SK-N-SH (cell line): ENCODE measurements around the gene CD22. TPM values are rescaled to one million over a fixed set of nuclear protein-coding genes. Genes with fewer than 3 reads are reported as not detected.

ENCODE experiments used
- CTCF ChIA-PET: fragments of 300-600, 350-600 bp; formaldehyde crosslinking; extraction: SDS; loops from one replicate; lab custom pipeline; 2021; lab: Yijun Ruan, JAX
- POLR2A ChIA-PET: fragments of 350-600 bp; sonication (Branson Sonifier 250); formaldehyde crosslinking; extraction: SDS; loops from one replicate; lab custom pipeline; 2020; ENCODE audit warnings: antibody characterized with exemption, inconsistent platforms; lab: Yijun Ruan, JAX
- DNase-seq: peaks from one replicate; pipeline ENCODE4 v3.0.0; 2012
- H2AFZ ChIP-seq: fragments of 200-600 bp; sonication (generic); 2 replicates; pipeline ENCODE4 v1.8.1; 2016; ENCODE audit warnings: antibody characterized with exemption, mild to moderate bottlenecking, low read depth
- H3F3A ChIP-seq: fragments of 200-600 bp; sonication (generic); replicated peaks from 2 replicates; pipeline ENCODE3; 2016; ENCODE audit warnings: antibody characterized with exemption, mild to moderate bottlenecking; ENCODE audit not compliant: insufficient read depth
- H3K27ac ChIP-seq, 2 experiments: fragments of 200-500 bp in 1 of 2; fragments of 200-600 bp in 1 of 2; sonication (Bioruptor generic) in 1 of 2; sonication (generic), shearing (Covaris generic) in 1 of 2; 2 replicates each; pipeline versions ENCODE4 v1.5.1 to v1.6.1; 2014 to 2016; ENCODE audit warnings: low read depth in 2 of 2, inconsistent platforms in 1 of 2, low read length in 1 of 2, mild to moderate bottlenecking in 1 of 2, mixed read lengths in 1 of 2
- H3K27me3 ChIP-seq: fragments of 200-600 bp; sonication (generic), shearing (Covaris generic); 2 replicates; pipeline ENCODE4 v1.6.1; 2016; ENCODE audit warnings: mixed run types; ENCODE audit not compliant: insufficient read depth
- H3K36me3 ChIP-seq, 2 experiments: fragments of 200-500 bp in 1 of 2; fragments of 200-600 bp in 1 of 2; sonication (Bioruptor generic) in 1 of 2; sonication (generic) in 1 of 2; replicated peaks in 1 of 2; 2 replicates each; pipeline versions ENCODE3 to v1.5.1; 2014 to 2016; ENCODE audit warnings: low read length in 1 of 2, mild to moderate bottlenecking in 1 of 2; ENCODE audit not compliant: insufficient read depth in 2 of 2, control insufficient read depth in 1 of 2
- H3K4me1 ChIP-seq, 2 experiments: fragments of 200-500 bp in 1 of 2; fragments of 200-600 bp in 1 of 2; sonication (Bioruptor generic) in 1 of 2; sonication (generic), shearing (Covaris generic) in 1 of 2; 2 replicates each; pipeline versions ENCODE4 v1.5.1 to v1.6.1; 2014 to 2016; ENCODE audit warnings: low read depth in 1 of 2, low read length in 1 of 2, mixed run types in 1 of 2; ENCODE audit not compliant: insufficient read depth in 2 of 2, control insufficient read depth in 1 of 2
- H3K4me2 ChIP-seq: fragments of 200-600 bp; sonication (generic), shearing (Covaris generic); 2 replicates; pipeline ENCODE4 v1.6.1; 2017; ENCODE audit warnings: mixed run types
- H3K4me3 ChIP-seq, 2 experiments: fragments of 200-500 bp in 1 of 2; fragments of 200-600 bp in 1 of 2; sonication (Bioruptor generic) in 1 of 2; sonication (generic), shearing (Covaris generic) in 1 of 2; 2 replicates each; pipeline versions ENCODE4 v1.5.1 to v1.8.1; 2014 to 2016; ENCODE audit warnings: low read depth in 2 of 2, inconsistent platforms in 1 of 2, low read length in 1 of 2, mild to moderate bottlenecking in 1 of 2, mixed read lengths in 1 of 2, moderate library complexity in 1 of 2
- H3K79me2 ChIP-seq: fragments of 200-600 bp; sonication (generic); 2 replicates; pipeline ENCODE4 v1.8.1; 2017; ENCODE audit warnings: mild to moderate bottlenecking; ENCODE audit not compliant: insufficient read depth
- H3K9ac ChIP-seq: fragments of 200-600 bp; sonication (generic); 2 replicates; pipeline ENCODE4 v1.6.1; 2017; ENCODE audit warnings: mixed run types
- H3K9me2 ChIP-seq: fragments of 200-600 bp; sonication (generic); 2 replicates; pipeline ENCODE4 v1.6.1; 2017; ENCODE audit warnings: mixed run types
- H3K9me3 ChIP-seq: fragments of 200-600 bp; sonication (generic); 2 replicates; pipeline ENCODE4 v1.6.1; 2017; ENCODE audit warnings: mixed run types, mild to moderate bottlenecking, moderate library complexity
- H4K20me1 ChIP-seq: fragments of 200-600 bp; sonication (generic); 2 replicates; pipeline ENCODE4 v1.6.1; 2017; ENCODE audit warnings: mild to moderate bottlenecking, mixed run types; ENCODE audit not compliant: insufficient read depth
- CHD2 ChIP-seq: fragments of 150-350 bp; IDR thresholded peaks from 2 replicates; pipeline ENCODE4 v1.6.1; 2018; ENCODE audit warnings: low read length; ENCODE audit not compliant: partially characterized antibody
- EP300 ChIP-seq, 2 experiments: IDR thresholded peaks; 2 replicates each; pipeline versions ENCODE4 v1.4.0 to v1.6.1; 2012; ENCODE audit warnings: borderline replicate concordance in 1 of 2, low read depth in 1 of 2, low read length in 1 of 2
- EZH2phosphoT487 ChIP-seq: fragments of 200-600 bp; sonication (generic); IDR thresholded peaks from 2 replicates; pipeline ENCODE4 v1.6.1; 2017; ENCODE audit warnings: low read depth, mixed run types, mild to moderate bottlenecking, antibody characterized with exemption, moderate library complexity, borderline replicate concordance
- FOXJ3 ChIP-seq: sonication (generic); formaldehyde crosslinking; IDR thresholded peaks from 2 replicates; pipeline ENCODE4 v1.5.1; 2020; ENCODE audit warnings: mild to moderate bottlenecking, missing genetic modification reagents
- FOXM1 ChIP-seq: IDR thresholded peaks from 2 replicates; pipeline ENCODE4 v1.4.0; 2012; ENCODE audit warnings: low read depth, mild to moderate bottlenecking
- GABPA ChIP-seq: IDR thresholded peaks from 2 replicates; pipeline ENCODE4 v1.4.0; 2012; ENCODE audit warnings: low read depth, mild to moderate bottlenecking
- GATA2 ChIP-seq: sonication (generic); formaldehyde crosslinking; IDR thresholded peaks from 2 replicates; pipeline ENCODE4 v1.5.0; 2020; ENCODE audit warnings: mild to moderate bottlenecking, missing genetic modification reagents
- MXI1 ChIP-seq: IDR thresholded peaks from 2 replicates; pipeline ENCODE4 v1.6.1; 2012; ENCODE audit warnings: mild to moderate bottlenecking, low read depth, low read length, improper control_type of control experiment
- NFIC ChIP-seq: IDR thresholded peaks from 2 replicates; pipeline ENCODE4 v1.4.0; 2012; ENCODE audit warnings: borderline replicate concordance
- NRF1 ChIP-seq: IDR thresholded peaks from 2 replicates; pipeline ENCODE4 v1.6.1; 2012; ENCODE audit warnings: low read depth, mild to moderate bottlenecking, low read length
- POLR2AphosphoS5 ChIP-seq: IDR thresholded peaks from 2 replicates; pipeline ENCODE4 v1.6.1; 2012; ENCODE audit warnings: low read depth, low read length
- RAD21 ChIP-seq: IDR thresholded peaks from 2 replicates; pipeline ENCODE4 v1.6.1; 2012; ENCODE audit warnings: mild to moderate bottlenecking, low read length
- REST ChIP-seq: IDR thresholded peaks from 2 replicates; pipeline ENCODE4 v1.6.1; 2012; ENCODE audit warnings: mild to moderate bottlenecking, low read depth, low read length, moderate library complexity
- RFX5 ChIP-seq: IDR thresholded peaks from 2 replicates; pipeline ENCODE4 v1.6.1; 2012; ENCODE audit warnings: mild to moderate bottlenecking, improper control_type of control experiment, low read length
- RXRA ChIP-seq: IDR thresholded peaks from 2 replicates; pipeline ENCODE4 v1.4.0; 2012; ENCODE audit warnings: low read depth, mild to moderate bottlenecking, borderline replicate concordance
- SMC3 ChIP-seq: IDR thresholded peaks from 2 replicates; pipeline ENCODE4 v1.6.1; 2012; ENCODE audit warnings: low read depth, low read length, improper control_type of control experiment
- TCF12 ChIP-seq: IDR thresholded peaks from 2 replicates; pipeline ENCODE4 v1.4.0; 2012
- USF1 ChIP-seq: IDR thresholded peaks from 2 replicates; pipeline ENCODE4 v1.4.0; 2012; ENCODE audit warnings: low read depth, borderline replicate concordance
- YY1 ChIP-seq: IDR thresholded peaks from 2 replicates; pipeline ENCODE4 v1.4.0; 2012; ENCODE audit warnings: low read depth, mild to moderate bottlenecking
- WGBS: methylation state at CpG from one replicate; pipeline ENCODE4 v1.1.6; 2017; ENCODE audit warnings: low lambda C conversion rate; 5-methylcytosine and 5-hydroxymethylcytosine counted together
- polyA plus RNA-seq, 3 experiments: library from polyadenylated mRNA; depleted of rRNA; stranded (reverse); fragments of >200 nt; gene quantifications; 2 replicates each; pipeline ENCODE4 v1.2.3, GENCODE V29; 2012
- TF ChIP-seq, protein P1 (sequence below): fragments of 200-600 bp; sonication (generic); IDR thresholded peaks from 2 replicates; pipeline ENCODE4 v1.6.1; 2017; ENCODE audit warnings: antibody characterized with exemption, mild to moderate bottlenecking, moderate library complexity
- TF ChIP-seq, protein P2 (sequence below): IDR thresholded peaks from 2 replicates; pipeline ENCODE4 v1.4.0; 2012; ENCODE audit warnings: low read depth, borderline replicate concordance

CD22 gene
- polyA plus RNA-seq, 1 of the 3 experiments (the other 2 are of a cell fraction) = 0.18 TPM

DNA sequence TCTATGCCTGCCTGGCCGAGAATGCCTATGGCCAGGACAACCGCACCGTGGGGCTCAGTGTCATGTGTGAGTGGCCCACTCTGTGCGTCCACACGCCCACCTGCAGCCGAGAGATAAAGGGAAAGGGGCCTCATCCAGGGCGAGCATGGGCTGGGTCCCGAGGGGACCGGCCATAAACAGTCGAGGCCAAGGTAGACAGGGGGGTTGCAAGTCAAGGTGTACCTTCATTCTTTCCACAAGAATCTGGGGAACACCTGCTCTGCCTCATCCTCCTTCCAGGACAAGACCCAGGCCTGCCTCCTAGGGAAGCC lies 28.7 kb upstream of the CD22 start:
- Histone ChIP-seq H3K4me1 (no peaks in the 10 kb centered on the region), H3K4me3 (no peak overlapping the region), H3K4me2 (no peak overlapping the region), H3K36me3 (no peaks in the 10 kb centered on the region), H3K9me2 (no peaks in the 10 kb centered on the region), H4K20me1 (no peaks in the 10 kb centered on the region), H3F3A (no peaks in the 10 kb centered on the region), H3K9ac (no peak overlapping the region), H3K9me3 (no peaks in the 10 kb centered on the region), H3K27me3 (peaks cover 56% of the 10 kb centered on the region), H3K79me2 (no peaks in the 10 kb centered on the region), H2AFZ (no peak overlapping the region), H3K27ac (no peak overlapping the region)
- ChIA-PET CTCF (interaction anchor here (1.4 kb wide), 1 partner anchor 53 kb away, joined by 4 read pairs; no protein-coding TSS in a partner anchor), POLR2A (no interaction called here)
- DNase-seq = no peak
- WGBS = 58% methylated on average over 10 of the region's 10 CpGs
- TF ChIP-seq RAD21 (no peak), RXRA (no peak), MXI1 (no peak), FOXM1 (no peak), POLR2AphosphoS5 (no peak)
- TF ChIP-seq, protein P1, sequence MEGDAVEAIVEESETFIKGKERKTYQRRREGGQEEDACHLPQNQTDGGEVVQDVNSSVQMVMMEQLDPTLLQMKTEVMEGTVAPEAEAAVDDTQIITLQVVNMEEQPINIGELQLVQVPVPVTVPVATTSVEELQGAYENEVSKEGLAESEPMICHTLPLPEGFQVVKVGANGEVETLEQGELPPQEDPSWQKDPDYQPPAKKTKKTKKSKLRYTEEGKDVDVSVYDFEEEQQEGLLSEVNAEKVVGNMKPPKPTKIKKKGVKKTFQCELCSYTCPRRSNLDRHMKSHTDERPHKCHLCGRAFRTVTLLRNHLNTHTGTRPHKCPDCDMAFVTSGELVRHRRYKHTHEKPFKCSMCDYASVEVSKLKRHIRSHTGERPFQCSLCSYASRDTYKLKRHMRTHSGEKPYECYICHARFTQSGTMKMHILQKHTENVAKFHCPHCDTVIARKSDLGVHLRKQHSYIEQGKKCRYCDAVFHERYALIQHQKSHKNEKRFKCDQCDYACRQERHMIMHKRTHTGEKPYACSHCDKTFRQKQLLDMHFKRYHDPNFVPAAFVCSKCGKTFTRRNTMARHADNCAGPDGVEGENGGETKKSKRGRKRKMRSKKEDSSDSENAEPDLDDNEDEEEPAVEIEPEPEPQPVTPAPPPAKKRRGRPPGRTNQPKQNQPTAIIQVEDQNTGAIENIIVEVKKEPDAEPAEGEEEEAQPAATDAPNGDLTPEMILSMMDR = no peak
- TF ChIP-seq, all 33 proteins: peak for 0

DNA sequence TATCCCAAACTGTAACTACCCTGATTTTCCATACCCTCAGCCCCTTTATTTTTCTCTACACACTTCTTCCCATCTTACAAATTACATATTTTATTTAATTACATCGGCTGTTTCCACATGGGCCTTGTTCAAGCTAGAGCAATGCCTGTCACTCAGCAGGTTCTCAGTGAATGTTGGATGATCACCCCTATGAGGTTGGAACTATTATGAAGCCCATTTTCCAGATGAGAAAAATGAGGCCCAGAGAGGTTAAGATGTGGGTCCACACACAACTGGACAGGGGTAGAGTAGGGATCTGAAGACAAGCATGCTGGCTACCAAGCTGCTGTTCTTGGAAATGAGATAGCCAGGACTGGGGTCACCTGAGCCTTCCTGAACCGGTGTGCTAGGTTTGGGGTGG lies 27.0 kb upstream of the CD22 start:
- H3K36me3 ChIP-seq = no peaks in the 10 kb centered on the region
- ChIA-PET POLR2A (no interaction called here), CTCF (interaction anchor here (1.1 kb wide), 1 partner anchor 32 kb away, joined by 3 read pairs; no protein-coding TSS in a partner anchor)
- H3F3A ChIP-seq = no peaks in the 10 kb centered on the region
- WGBS = 38% methylated on average over 2 of the region's 2 CpGs
- H2AFZ ChIP-seq = no peak overlapping the region
- H3K79me2 ChIP-seq = no peaks in the 10 kb centered on the region
- no peaks in the 10 kb centered on the region for H3K4me1 ChIP-seq
- H4K20me1 ChIP-seq = no peaks in the 10 kb centered on the region
- no peaks in the 10 kb centered on the region for H3K9me2 ChIP-seq
- no peaks in the 10 kb centered on the region for H3K9me3 ChIP-seq
- H3K4me2 ChIP-seq = no peak overlapping the region
- H3K27me3 ChIP-seq = peaks cover 44% of the 10 kb centered on the region
- TF ChIP-seq TCF12 (no peak), SMC3 (no peak), FOXJ3 (CRISPR knock-in tag) (no peak), USF1 (no peak), REST (no peak), EZH2phosphoT487 (no peak), GATA2 (CRISPR knock-in tag) (no peak), NFIC (no peak), NRF1 (no peak), RFX5 (no peak), CHD2 (no peak), YY1 (no peak), POLR2AphosphoS5 (no peak), FOXM1 (no peak), GABPA (no peak), EP300 (IDR thresholded peaks at IDR 0.05; ENCODE audit: borderline replicate concordance in 1 of 2, low read depth in 1 of 2, low read length in 1 of 2) (no peak)
- TF ChIP-seq, protein P2, sequence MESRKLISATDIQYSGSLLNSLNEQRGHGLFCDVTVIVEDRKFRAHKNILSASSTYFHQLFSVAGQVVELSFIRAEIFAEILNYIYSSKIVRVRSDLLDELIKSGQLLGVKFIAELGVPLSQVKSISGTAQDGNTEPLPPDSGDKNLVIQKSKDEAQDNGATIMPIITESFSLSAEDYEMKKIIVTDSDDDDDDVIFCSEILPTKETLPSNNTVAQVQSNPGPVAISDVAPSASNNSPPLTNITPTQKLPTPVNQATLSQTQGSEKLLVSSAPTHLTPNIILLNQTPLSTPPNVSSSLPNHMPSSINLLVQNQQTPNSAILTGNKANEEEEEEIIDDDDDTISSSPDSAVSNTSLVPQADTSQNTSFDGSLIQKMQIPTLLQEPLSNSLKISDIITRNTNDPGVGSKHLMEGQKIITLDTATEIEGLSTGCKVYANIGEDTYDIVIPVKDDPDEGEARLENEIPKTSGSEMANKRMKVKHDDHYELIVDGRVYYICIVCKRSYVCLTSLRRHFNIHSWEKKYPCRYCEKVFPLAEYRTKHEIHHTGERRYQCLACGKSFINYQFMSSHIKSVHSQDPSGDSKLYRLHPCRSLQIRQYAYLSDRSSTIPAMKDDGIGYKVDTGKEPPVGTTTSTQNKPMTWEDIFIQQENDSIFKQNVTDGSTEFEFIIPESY = no peak
- H3K9ac ChIP-seq = no peak overlapping the region
- no peak overlapping the region for H3K27ac ChIP-seq
- no peak overlapping the region for H3K4me3 ChIP-seq
- no peak for DNase-seq
